ENCODE data around the gene SLC5A6.

SLC5A6 gene

GRCh38 chr2:27211943-27212625 is at the start of gene SLC5A6, which contains the start of gene ATRAID:
TSS of gene SLC5A6 (minus strand) at chr2:27212268. CDS start at chr2:27207650, 4,618 bp downstream.
TSS of gene ATRAID (plus strand) at chr2:27212041. CDS start at chr2:27212369, 328 bp downstream.
- DNase-seq, result peak; percentile 72 to 86

- DNase-seq, result no peak
Measured at GRCh38 chr2:27261241-27261925, 49.3 kb upstream of the SLC5A6 start.

DNA sequence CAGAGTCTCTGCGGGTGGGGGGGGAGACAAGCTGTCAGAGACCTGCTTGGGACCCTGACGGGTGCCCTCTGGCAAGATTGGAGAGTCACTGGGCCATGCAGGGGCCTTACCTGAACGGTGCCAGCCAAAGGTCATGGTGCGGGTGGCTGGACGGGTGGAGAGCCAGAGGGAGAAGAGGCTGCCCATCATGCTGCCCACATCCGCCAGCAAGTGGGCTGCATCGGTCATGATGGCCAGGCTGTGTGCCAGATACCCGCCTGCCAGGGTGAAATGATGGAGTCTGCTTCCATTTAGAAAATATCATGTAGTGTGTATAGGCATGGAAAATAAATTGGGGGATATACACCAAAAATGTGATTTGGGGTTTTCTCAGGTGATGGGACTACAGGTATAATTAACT is 46.0 kb upstream of the SLC5A6 start:
- no peak for DNase-seq

DNA sequence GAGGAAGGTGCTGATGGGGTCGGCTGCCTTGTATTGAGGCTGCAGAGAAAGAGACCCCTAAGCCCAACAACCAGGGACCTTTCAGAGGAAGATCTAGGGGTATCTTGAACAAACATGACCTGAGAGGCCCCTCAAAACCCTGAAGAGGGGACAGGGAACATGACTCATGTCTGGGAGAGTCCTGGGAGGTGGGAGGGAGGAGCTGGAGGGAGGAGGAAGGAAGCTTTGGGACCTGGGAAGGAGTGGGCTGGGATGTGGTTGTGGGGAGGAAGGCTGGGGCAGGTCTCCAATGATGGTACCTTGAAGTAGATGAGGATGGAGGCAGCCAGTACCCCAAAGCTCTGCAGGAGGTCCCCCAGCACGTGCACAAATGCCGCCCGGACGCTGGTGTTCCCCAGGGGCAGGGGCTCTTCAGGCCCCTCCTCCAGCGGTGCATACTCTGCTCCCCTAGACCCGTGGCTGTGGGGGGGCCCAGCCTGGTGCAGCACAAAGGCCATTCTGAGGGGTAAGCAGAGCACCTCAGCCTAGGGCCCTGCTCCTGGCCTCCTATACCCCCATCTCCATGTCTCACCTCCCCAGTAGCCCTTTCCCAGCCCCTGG is 44.9 kb upstream of the SLC5A6 start:
- no peak for DNase-seq

DNA sequence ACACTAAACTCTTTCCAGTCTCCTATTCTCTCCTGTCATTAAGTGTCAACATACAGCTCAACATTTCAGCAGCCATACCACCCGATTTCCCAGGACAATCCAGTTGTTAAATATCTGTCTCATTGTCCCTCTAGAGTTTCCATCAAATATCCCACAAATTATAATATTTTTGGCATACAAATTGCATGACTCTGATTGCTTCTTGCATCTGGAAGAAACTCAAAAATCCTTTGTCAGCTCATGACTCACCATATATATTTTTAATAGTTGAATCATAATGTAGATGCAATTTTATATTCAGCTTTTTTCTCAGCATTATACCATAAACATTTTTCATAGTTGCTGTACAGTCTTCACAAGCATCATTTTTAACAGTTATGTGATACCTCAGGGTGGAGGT is 43.6 kb upstream of the SLC5A6 start:
- no peak for DNase-seq

DNA sequence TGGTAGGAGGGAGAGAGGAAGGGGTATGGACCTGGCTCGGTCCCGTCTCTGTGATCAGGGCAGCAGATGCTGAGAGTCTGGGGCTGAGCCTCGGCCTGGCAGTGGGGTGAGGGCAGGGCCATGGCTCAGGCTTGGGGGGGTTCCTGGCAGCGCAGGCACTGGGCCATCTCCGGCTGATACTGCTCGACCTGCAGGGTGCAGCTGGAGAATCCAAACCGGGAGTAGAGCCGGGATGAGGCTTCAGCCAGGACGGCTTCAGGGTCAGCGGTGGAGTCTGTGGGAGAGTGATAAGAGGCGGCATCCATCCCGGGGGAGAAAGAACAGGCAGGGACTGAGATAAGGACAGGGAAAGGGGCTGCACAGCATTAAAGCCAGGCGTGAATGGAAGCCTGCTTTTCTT is 43.1 kb upstream of the SLC5A6 start:
- DNase-seq, result no peak

GRCh38 chr2:27251766-27252165 is 39.7 kb upstream of the SLC5A6 start:
- DNase-seq, result no peak

GRCh38 chr2:27250652-27251379 is 38.7 kb upstream of the SLC5A6 start:
- no peak for DNase-seq

GRCh38 chr2:27249891-27250651 is 38.0 kb upstream of the SLC5A6 start:
- DNase-seq, result peak; percentile 35 to 50

DNA sequence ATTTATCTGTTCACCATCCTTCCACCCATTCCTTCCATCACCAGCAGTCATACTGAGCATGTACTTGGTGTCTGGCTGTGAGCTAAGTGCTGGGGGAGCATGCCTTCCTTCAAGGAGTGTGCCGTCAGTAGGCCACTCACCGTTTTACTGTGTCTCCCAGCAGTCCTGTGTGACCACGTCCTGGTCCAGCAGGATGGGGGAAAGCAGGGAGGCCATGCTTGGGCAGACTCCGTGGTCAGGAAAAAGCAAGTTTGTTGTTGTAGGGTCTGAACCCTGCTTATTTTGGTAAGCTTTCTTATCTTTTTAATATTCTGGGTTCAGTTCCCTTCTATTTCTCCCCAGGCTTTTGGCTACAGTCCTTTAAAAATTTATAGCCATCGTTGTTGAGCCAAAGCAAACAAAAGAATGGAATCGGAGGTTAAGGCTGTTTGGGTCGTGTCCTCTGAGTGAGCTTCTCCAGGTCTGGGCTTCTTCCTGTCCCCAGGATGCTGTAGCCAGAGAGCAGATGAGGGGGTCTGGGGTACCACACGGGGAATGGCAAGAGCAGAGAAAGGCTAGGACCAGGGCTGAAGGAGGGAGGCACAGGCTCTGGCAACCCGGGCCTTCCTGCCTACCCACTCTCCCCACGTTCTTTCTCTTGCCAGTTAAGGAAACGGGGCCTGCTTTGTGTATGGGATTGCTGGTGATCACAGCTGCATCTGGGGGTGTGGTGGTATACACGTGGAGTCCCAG is 37.3 kb upstream of the SLC5A6 start:
- DNase-seq, result no peak

DNA sequence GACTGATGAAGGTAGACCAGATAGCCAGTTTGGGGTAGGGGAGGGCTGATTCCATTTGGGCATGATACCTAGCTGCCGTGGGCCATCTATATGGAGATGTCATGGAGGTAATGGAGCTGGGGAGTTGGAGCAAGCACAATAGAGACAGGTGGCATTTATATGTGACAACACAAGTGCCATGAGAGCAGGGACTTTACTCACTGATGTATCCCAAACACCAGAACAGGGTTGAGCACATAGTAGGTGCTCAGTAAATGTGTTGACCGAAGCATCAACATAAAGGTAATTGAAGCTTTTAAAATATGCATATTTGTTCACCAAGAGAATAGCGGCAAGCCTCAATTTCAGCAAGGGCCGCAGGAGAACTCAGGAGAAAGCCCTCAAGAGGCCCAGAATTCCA is 35.8 kb upstream of the SLC5A6 start:
- DNase-seq, result no peak

DNA sequence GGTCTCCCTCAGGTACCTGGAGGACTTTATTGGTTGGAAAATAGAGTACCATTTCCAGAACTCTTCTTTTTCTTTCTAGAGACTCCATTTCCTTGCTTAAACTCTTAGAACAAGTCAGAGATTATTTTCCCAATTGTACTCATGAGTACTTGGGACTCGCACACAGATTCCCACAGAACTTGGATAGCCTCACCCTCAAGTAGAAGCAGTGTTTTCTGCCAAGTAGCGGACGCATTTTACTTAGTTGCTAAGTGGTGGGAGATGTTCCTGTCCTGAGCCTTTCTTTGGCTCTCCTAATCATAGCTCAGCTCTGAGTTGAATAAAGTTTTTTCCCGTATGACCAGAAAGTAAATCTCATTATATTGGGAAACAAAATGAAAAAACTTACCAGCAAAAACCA is 33.6 kb upstream of the SLC5A6 start:
- DNase-seq, result no peak

DNA sequence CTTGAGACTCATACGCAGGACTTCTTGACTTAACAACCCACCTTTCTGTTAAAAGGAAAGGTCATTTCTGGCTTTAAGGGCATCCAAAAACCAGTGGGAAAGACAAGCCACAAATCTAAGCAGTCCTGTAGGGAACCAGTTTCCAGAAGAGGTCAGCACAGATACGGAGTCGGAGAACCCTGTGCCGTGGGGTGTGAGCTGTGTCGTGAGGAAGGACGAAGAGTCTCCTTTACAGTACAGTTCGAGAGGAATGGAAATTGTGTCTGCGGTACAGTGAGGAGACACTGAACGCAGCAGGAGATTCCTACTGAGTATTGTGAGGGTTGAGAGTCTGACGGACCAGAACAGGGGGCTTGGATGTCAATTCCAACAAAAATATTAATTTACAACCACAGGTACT is 33.0 kb upstream of the SLC5A6 start:
- DNase-seq, result no peak

DNA sequence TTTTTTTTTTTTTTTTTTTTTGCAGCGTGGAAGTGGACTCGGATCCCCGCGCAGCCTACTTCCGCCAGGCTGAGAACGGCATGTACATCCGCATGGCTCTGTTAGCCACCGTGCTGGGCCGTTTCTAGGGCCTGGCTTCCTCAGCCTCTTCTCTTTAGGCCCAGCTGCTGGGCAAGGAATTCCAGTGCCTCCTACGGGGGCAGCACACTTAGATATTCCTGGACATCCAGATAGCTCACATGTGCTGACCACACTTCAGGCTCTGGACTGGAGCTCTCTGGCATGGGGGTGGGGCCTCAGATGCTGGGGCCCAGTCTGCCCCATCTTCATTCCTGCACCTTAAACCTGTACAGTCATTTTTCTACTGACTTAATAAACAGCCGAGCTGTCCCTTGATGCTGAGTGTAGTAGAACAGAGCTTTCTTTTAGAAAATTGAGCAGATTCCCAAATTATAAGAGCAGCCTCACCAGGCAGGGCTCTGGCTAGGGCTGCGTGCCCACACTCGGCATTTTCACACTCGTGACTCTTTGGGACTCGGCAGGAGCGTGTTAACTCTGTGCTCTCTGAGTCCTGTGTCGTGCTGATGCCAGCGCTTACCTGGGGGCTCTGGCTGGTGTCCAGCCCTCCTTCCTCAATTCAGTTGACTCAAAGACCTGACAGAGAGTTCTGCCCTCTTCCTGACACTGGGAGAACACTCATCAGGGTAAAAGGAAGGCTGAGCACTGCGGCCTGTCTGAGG is 31.5 kb upstream of the SLC5A6 start:
- no peak for DNase-seq

GRCh38 chr2:27242614-27242951 is 30.5 kb upstream of the SLC5A6 start:
- DNase-seq, result no peak

- no peak for DNase-seq
Measured at GRCh38 chr2:27241761-27242613, 29.9 kb upstream of the SLC5A6 start.

DNA sequence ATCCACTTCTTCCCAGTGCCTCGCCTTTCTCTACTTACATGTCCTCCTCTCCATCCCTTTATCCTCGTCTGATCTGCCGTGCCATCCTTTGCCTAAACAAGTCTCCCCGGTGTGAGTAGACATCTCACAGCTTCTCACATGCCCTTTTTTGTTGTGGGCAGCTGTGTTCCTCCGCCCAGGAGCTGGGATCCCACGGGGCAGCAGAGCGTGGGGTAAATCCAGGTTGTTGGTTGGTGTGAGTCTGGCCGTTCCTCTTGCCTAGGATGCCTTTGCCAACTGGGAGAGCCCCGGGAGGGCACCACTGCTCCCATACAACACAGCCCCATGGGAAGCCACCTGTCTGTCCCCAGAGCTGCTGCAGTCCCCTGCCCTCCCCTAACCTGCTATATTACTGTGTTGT is 28.3 kb upstream of the SLC5A6 start:
- no peak for DNase-seq

- no peak for DNase-seq
Measured at GRCh38 chr2:27238976-27239375, 26.9 kb upstream of the SLC5A6 start.

DNA sequence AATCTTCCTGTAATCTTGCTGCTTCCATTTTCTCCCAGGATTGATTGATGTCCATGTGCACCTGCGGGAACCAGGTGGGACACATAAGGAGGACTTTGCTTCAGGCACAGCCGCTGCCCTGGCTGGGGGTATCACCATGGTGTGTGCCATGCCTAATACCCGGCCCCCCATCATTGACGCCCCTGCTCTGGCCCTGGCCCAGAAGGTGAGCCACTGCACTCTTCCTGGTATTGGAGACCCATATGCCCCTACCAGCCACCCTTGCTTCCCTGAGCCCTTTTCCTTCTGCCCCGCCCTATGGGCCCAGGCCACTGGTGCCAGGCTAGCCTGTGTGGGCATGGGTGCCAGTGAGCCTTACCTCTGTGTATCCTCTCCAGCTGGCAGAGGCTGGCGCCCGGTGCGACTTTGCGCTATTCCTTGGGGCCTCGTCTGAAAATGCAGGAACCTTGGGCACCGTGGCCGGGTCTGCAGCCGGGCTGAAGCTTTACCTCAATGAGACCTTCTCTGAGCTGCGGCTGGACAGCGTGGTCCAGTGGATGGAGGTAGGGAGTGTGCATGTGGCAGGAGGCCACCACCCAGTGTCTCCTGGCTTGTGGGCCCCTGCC is 25.4 kb upstream of the SLC5A6 start:
- DNase-seq, result no peak

DNA sequence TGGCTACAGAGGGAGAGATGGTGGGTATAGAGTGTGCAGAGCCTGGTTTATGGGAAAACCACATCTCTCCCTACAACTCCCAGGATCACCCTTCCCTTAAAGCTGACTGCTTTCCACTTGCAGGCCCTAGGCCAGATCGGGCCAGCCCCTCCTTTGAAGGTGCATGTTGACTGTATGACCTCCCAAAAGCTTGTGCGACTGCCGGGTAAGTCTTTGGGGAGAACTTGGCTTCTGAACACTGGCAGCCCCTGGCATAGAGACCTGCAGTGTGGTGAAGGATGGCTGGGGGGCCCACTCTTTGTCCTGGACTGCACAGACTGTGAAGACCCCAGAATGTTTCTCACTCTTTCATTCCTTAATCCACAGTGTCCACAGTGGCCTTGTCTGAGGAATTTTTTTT is 24.6 kb upstream of the SLC5A6 start:
- no peak for DNase-seq
